Measurements from ENCODE around the gene U2AF1L4. TPM values are rescaled to one million over a fixed set of nuclear protein-coding genes. Genes with fewer than 3 reads are reported as not detected.

Gene U2AF1L4
- total and polyA plus RNA-seq, 10 of the 15 experiments (the other 5 are each of a cell fraction or from before 2014, with no cell fraction given), result 7.9 to 21.6 (median 15.1) TPM

- TF ChIP-seq ATF3 (IDR thresholded peaks at IDR 0.05; ENCODE audit: borderline replicate concordance, extremely low read depth, low read depth, low read length) (no peak), NBN (IDR thresholded peaks at IDR 0.05) (peak; percentile 38), ZBTB40 (IDR thresholded peaks at IDR 0.05; ENCODE audit: borderline replicate concordance) (no peak), NFYB (IDR thresholded peaks at IDR 0.05; ENCODE audit: insufficient read depth, low read depth, low read length) (peak; percentile 71; the same call in 1 of the 2 replicates), SIN3A (IDR thresholded peaks at IDR 0.05; ENCODE audit: low read depth, low read length) (0 out of 2 replicates have a peak, but pooled peaks have one; percentile 10), RFX5 (IDR thresholded peaks at IDR 0.05; ENCODE audit: low read depth, low read length) (0 out of 2 replicates have a peak, but pooled peaks have one; percentile 21), RBBP5 (conservative IDR thresholded peaks at IDR 0.05) (peak; percentile 73; the same call in 1 of the 2 replicates), PAX5 (IDR thresholded peaks at IDR 0.05; ENCODE audit: borderline replicate concordance, low read depth, low read length) (peak; percentile 56; the same call in 1 of the 2 replicates), KAT2A (conservative IDR thresholded peaks at IDR 0.05; ENCODE audit: control insufficient read depth, low read depth, low read length) (no peak), RELB (IDR thresholded peaks at IDR 0.05; ENCODE audit: low read depth) (peak; percentile 77), RB1 (IDR thresholded peaks at IDR 0.05; ENCODE audit: borderline replicate concordance) (peak; percentile 55; the same call in 1 of the 2 replicates), SPI1 (IDR thresholded peaks at IDR 0.05; ENCODE audit: borderline replicate concordance, insufficient read depth, low read depth, low read length) (peak; percentile 45; the same call in 1 of the 2 replicates), SMC3 (IDR thresholded peaks at IDR 0.05; ENCODE audit: borderline replicate concordance, low read length) (peak; percentile 13; the same call in 1 of the 2 replicates), SMAD1 (IDR thresholded peaks at IDR 0.05; ENCODE audit: low read depth, partially characterized antibody) (peak; percentile 34), POLR2AphosphoS2 (IDR thresholded peaks at IDR 0.05; ENCODE audit: low read depth, low read length) (no peak), NR2C1 (IDR thresholded peaks at IDR 0.05) (no peak), SREBF2 (IDR thresholded peaks at IDR 0.05; ENCODE audit: low read length) (no peak), PKNOX1 (IDR thresholded peaks at IDR 0.05) (peak; percentile 78)
- TF ChIP-seq, protein P1, sequence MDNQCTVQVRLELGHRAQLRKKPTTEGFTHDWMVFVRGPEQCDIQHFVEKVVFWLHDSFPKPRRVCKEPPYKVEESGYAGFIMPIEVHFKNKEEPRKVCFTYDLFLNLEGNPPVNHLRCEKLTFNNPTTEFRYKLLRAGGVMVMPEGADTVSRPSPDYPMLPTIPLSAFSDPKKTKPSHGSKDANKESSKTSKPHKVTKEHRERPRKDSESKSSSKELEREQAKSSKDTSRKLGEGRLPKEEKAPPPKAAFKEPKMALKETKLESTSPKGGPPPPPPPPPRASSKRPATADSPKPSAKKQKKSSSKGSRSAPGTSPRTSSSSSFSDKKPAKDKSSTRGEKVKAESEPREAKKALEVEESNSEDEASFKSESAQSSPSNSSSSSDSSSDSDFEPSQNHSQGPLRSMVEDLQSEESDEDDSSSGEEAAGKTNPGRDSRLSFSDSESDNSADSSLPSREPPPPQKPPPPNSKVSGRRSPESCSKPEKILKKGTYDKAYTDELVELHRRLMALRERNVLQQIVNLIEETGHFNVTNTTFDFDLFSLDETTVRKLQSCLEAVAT (IDR thresholded peaks at IDR 0.05), result peak; percentile 47; the same call in 1 of the 2 replicates
These were observed 539 bp downstream of the U2AF1L4 start (continued) for GRCh38 chr19:35744430-35745327.

All from GM12878 (cell line).